Hematopoietic multipotent progenitor cell treated with erythropoietin and hydrocortisone succinate and interleukin-3 and kit ligand, for 15 days (in vitro differentiated cells): Measurements from ENCODE around the gene LIMS2.

Source experiments
- DNase-seq: peaks from one replicate; pipeline ENCODE4 v3.0.0-alpha.2; 2015; ENCODE audit warnings: low spot score

LIMS2 gene, protein sequence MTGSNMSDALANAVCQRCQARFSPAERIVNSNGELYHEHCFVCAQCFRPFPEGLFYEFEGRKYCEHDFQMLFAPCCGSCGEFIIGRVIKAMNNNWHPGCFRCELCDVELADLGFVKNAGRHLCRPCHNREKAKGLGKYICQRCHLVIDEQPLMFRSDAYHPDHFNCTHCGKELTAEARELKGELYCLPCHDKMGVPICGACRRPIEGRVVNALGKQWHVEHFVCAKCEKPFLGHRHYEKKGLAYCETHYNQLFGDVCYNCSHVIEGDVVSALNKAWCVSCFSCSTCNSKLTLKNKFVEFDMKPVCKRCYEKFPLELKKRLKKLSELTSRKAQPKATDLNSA

GRCh38 chr2:127675331-127676261 lies at the start of gene LIMS2:
LIMS2 (minus strand) TSS chr2:127675530; CDS start chr2:127675024, 506 bp downstream.
- DNase-seq: no peak

- no peak for DNase-seq
Observed at GRCh38 chr2:127722807-127723206, 47.5 kb upstream of the LIMS2 start.

DNA sequence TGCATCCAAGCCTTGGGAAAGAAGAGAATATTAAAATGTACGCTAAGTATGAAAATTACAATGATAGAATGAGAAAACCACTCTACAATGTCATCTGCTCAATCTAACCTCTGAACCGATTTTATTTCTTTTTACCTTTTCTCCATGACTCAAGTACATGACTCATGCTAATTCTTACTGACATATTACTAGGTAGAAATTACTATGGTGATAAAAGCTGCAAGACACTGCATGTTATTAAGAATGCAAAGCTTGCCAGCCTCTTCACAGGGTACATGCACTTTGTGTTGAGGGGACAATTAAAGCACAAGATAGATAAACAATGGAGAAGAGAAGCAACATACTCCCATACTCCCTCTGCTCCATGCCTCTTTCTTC lies 46.6 kb upstream of the LIMS2 start:
- no peak for DNase-seq

DNA sequence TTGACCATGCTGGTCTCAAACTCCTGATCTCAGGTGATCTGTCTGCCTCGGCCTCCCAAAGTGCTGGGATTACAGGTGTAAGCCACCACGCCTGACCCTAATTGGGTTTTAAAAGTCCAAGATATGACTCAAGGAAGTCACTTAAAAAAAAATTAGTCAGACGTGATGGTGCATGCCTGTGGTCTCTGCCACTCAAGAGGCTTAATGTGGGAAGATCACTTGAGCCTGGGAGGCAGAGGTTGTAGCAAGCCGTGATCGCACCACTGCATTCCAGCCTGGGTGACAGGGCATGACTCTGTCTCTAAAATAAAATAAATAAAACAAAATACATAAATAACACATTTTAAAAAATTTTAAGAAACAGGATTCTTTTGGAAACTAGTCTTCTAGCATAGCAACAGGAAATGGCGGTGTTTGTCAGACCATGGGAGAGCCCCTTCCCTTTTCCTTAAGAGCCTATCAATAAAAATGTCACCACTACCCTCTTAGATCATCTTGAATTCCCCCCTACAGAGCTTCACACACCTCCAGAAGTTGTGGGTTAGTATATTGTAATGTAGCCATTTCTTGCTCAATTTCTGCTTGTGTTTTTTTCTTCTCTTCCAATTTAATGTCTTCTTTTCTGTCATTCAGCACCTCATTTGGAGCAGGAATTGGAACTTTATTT lies 46.1 kb upstream of the LIMS2 start:
- no peak for DNase-seq

DNA sequence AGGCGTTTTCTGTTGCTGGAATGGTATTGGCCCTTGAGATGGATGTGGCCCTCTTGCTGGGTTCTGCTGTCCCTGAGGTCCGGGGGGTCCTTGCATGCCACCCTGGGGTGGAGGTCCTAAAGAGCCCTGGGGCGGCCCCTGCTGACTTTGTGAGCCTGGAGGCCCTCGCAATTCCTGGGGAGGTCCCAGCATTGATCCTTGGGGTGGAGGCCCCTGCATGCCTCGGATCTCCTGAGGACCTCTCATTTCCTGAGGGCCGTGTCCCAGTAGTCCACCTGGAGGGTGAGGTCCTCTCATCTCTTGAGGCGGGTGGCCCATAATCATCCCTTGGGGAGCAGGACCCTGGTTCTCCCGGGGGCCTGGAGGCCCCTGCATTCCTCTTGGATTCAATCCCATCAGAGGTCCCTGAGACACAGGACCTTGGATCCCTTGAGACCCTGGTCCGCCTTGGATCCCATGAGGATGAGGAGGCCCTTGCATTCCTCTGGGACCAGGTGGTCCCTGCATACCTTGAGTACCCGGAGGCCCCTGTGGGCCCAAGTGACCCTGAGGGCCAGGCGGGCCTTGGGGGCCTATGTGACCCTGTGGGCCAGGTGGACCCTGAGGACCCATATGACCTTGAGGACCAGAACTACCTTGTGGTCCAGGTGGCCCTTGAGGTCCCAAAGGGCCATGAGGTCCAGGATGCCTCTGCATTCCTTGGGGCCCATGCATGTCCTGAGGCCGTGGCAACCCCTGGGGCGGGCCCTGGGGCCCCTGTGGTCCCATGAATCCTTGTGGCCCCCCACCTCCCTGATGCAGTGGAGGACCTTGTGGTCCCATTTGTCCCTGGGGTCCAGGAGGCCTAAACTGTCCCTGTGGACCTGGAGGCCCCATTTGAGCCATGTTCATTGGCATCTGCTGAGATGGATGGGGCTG lies 44.2 kb upstream of the LIMS2 start:
- DNase-seq: no peak

DNA sequence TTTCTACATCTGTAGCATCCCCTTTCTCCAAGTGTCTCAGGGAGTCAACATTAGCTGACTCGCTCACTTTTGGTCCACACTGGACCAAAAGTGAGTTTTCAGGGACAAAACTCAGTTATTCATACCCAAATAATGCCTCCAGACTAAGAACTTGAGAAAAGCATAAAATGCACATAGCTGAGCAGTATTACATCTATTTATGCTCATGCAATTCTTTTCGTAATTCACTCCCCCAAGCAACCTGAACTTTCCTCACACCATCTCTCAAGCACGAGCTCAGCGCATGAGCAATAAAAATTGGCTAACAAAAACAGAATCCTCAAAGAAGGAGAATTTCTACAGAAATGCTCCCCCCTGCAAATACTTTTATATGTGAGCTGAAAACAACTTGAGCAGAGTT lies 42.9 kb upstream of the LIMS2 start:
- no peak for DNase-seq

- no peak for DNase-seq
Observed at GRCh38 chr2:127715778-127716449, 40.6 kb upstream of the LIMS2 start.

DNA sequence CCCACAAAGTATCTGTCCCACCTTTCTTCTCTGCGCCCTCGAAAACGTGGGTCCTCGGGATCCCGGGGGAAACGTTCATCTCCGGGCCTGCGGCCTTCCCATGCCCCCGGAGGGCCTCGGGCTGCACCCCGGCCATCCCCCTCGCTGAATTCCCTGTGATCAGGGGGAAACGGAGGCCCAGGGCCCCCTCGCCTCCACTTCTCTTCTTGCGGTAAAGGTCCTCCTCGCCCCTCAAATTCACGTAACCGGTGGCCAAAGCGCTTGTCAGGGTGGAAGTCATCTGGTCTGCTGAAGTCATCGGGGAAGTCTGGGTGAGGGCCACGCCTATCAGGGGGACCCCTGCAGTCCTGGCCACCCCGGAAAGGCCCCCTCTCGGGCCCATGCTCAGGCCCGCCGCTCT lies 38.2 kb upstream of the LIMS2 start:
- no peak for DNase-seq

DNA sequence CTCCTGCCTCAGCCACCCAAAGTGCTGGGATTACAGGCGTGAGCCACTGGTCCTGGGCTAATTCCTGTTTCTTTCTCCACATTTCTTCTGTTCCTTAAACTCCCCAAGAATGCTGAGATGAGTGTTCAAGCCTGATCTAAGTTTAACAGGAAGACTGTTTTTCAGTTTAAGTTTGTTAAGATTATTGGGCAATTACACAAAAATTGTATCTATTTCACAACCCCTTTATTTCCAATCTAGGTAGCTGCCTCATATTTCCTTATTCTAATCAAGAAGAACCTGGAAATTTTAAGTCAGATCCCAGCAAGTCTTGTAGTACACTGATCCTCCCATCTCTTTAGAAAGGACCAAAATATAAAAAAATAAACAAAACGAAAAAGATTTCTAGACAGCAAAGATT lies 37.7 kb upstream of the LIMS2 start:
- DNase-seq: no peak

DNA sequence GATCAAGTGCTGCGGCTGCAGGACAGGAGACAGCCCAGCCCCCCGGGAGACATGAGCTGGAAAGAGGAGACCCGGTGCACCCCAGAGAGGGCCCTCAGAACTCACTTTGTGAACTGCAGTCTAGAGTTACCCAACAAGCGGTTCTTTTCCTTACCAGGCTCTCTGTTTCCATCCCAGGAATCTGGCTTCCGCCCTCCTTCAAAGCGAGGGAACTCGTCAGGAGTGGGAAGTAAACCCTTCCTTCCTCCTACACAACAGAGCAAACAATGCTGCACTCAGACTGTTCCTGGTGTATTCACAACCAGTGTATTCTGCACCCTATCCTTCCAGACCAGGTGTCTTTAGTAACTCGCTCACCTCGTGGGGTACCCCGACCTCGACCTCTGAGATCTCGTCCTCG lies 34.0 kb upstream of the LIMS2 start:
- no peak for DNase-seq

- no peak for DNase-seq
Observed at GRCh38 chr2:127707890-127708648, 32.7 kb upstream of the LIMS2 start.

GRCh38 chr2:127706215-127706990 lies 31.1 kb upstream of the LIMS2 start:
- no peak for DNase-seq

- no peak for DNase-seq
Observed at GRCh38 chr2:127705391-127706065, 30.2 kb upstream of the LIMS2 start.

DNA sequence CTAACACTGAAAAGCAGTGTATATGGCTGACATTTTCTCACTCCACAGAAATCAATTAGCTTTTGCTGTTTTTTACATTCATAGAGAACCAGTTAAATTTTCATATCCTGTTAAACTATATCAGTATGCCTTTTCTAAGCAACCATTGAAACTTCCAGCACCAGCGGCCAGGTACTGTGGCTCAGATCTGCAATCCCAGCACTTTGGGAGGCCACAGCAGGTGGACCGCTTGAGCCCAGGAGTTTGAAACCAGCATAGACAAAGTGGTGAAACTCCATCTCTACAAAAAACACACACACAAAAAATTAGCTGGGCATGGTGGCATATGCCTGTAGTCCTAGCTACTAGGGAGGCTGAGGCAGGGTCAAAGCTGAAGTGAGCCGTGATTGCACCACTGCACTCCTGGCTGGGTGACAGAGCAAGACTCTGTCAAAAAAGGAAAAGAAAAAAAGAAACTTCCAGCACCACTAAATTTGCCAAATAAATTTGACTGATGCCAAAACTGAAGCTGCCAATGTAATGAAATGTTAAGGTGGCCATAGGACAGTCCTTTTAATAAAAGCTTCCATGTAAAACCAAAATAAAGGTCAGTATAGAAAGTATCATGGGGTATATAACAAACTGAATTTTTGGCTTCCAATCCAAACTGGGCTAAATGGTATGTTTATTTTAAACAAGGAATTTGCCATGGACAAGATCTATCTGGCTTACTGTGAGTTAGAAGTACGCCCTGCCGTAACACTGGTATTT lies 29.5 kb upstream of the LIMS2 start:
- DNase-seq: no peak

DNA sequence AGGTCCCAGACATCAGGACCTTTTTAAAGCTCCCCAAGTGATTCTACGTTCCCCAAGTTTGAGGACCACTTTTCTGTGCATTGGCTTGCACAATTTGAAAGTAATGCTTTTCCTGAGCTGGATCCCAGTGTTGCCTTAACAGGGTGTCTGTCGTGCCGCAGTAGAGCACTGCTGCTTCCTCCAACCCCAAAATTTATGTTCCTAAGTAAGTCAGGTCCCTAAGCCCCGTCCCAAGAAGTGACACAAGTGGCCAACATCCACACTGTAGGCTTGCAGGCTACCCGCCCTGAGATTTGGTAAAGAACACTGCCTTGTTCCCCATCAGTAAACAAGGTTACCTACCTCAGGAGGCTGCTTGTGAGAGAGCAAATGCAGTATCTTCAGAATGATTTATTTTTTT lies 28.0 kb upstream of the LIMS2 start:
- no peak for DNase-seq

GRCh38 chr2:127702395-127703009 lies 27.2 kb upstream of the LIMS2 start:
- no peak for DNase-seq

GRCh38 chr2:127701651-127702394 lies 26.5 kb upstream of the LIMS2 start:
- peak; percentile 67 for DNase-seq
